K562 (cell line): Measurements from ENCODE around the gene C4orf51. TPM values are rescaled to one million over a fixed set of nuclear protein-coding genes. Genes with fewer than 3 reads are reported as not detected.

Source experiments
- ATAC-seq: fragments of 200-7000 bp; cut with Tn5 transposase; 3 replicates; pipeline ENCODE4 v1.9.1; 2020; ENCODE audit warnings: moderate library complexity
- BruUV-seq: library from RNA; stranded (reverse); fragments of 400-500 nt; replicated peaks from 2 replicates; lab custom pipeline; 2021; lab: Mats Ljungman, UMichigan
- CTCF ChIA-PET: fragments of 300-600 bp; formaldehyde crosslinking; extraction: SDS; loops from one replicate; lab custom pipeline; 2021; ENCODE audit warnings: low intra/inter-chr PET ratio; lab: Yijun Ruan, JAX
- POLR2A ChIA-PET: fragments of 300-600, 350-650 bp; sonication (Branson Sonifier 250); formaldehyde crosslinking; extraction: SDS; loops from one replicate; lab custom pipeline; 2021; ENCODE audit warnings: antibody characterized with exemption, inconsistent platforms; lab: Yijun Ruan, JAX
- DNase-seq, 4 experiments: peaks; one replicate each; pipeline versions ENCODE4 v3.0.0 to v3.0.0-alpha.2; 2011 to 2018; ENCODE audit warnings: low spot score in 3 of 4, mixed read lengths in 3 of 4; ENCODE audit errors: extremely low read depth in 1 of 4
- FAIRE-seq: peaks from 2 replicates; lab custom pipeline; 2011; peaks lifted over from hg19 to GRCh38; lab: Jason Lieb, UNC
- H2AFZ ChIP-seq: 2 replicates; pipeline ENCODE4 v1.6.0; 2011; ENCODE audit warnings: low read depth, low read length, control low read depth, inconsistent platforms
- H3K27ac ChIP-seq: fragments of 200-600 bp; 3 replicates; pipeline ENCODE4 v1.8.0; 2011; ENCODE audit warnings: low read depth, mild to moderate bottlenecking, control low read depth, inconsistent platforms, low read length, moderate library complexity, mixed read lengths; ENCODE audit errors: extremely low read depth
- H3K27me3 ChIP-seq, 2 experiments: fragments of 300-600 bp in 1 of 2; 2 replicates in 1 of 2; 3 replicates in 1 of 2; pipeline versions ENCODE4 v1.6.0 to v1.8.0; 2011; ENCODE audit warnings: inconsistent platforms in 2 of 2, low read length in 2 of 2, mild to moderate bottlenecking in 1 of 2, mixed read lengths in 1 of 2, moderate library complexity in 1 of 2; ENCODE audit not compliant: control insufficient read depth in 2 of 2, insufficient read depth in 2 of 2
- H3K36me3 ChIP-seq: fragments of 300-600 bp; 3 replicates; pipeline ENCODE4 v1.8.0; 2011; ENCODE audit warnings: mild to moderate bottlenecking, low read length, inconsistent platforms; ENCODE audit not compliant: control insufficient read depth, insufficient read depth
- H3K4me1 ChIP-seq, 2 experiments: fragments of 200-600 bp in 1 of 2; replicated peaks in 1 of 2; 2 replicates in 1 of 2; 3 replicates in 1 of 2; pipeline versions ENCODE4 v1.5.1 to v1.8.0; 2011; ENCODE audit warnings: inconsistent platforms in 2 of 2, low read length in 2 of 2, mild to moderate bottlenecking in 1 of 2, mixed read lengths in 1 of 2, moderate library complexity in 1 of 2; ENCODE audit not compliant: control insufficient read depth in 2 of 2, insufficient read depth in 2 of 2
- H3K4me2 ChIP-seq: 2 replicates; pipeline ENCODE4 v1.6.1; 2011; ENCODE audit warnings: low read length, control low read depth, inconsistent platforms, mixed read lengths; ENCODE audit not compliant: insufficient read depth
- H3K4me3 ChIP-seq: fragments of 200-600 bp; sonication (generic), shearing (Covaris generic); 2 replicates; pipeline ENCODE4 v1.5.1; 2016; ENCODE audit warnings: control low read depth, inconsistent platforms
- H3K79me2 ChIP-seq: fragments of 200-600 bp; 3 replicates; pipeline ENCODE4 v1.8.0; 2011; ENCODE audit warnings: low read length, inconsistent platforms; ENCODE audit not compliant: control insufficient read depth, insufficient read depth
- H3K9ac ChIP-seq, 2 experiments: 2 replicates each; pipeline versions ENCODE4 v1.6.0 to v1.6.1; 2011; ENCODE audit warnings: low read depth in 2 of 2, low read length in 2 of 2, control low read depth in 1 of 2, inconsistent platforms in 1 of 2, mild to moderate bottlenecking in 1 of 2, mixed read lengths in 1 of 2; ENCODE audit not compliant: insufficient read depth in 1 of 2
- H3K9me1 ChIP-seq: one replicate; pipeline ENCODE4 v1.6.0; 2011; ENCODE audit warnings: inconsistent platforms, mild to moderate bottlenecking, low read length, moderate library complexity; ENCODE audit not compliant: control insufficient read depth, insufficient read depth
- H3K9me3 ChIP-seq: replicated peaks from 2 replicates; pipeline ENCODE4 v1.5.1; 2011; ENCODE audit warnings: low read depth, low read length, inconsistent platforms; ENCODE audit not compliant: control insufficient read depth, insufficient read depth
- H4K20me1 ChIP-seq: replicated peaks from 2 replicates; pipeline ENCODE4 v1.6.1; 2011; ENCODE audit warnings: low read length, inconsistent platforms, mixed read lengths; ENCODE audit not compliant: control insufficient read depth, insufficient read depth
- ASH1L ChIP-seq: fragments of 450-650 bp; IDR thresholded peaks from 2 replicates; pipeline ENCODE4 v1.6.1; 2018; ENCODE audit warnings: borderline replicate concordance, mild to moderate bottlenecking, low read depth; ENCODE audit not compliant: partially characterized antibody
- C11orf30 ChIP-seq: fragments of 450-650 bp; IDR thresholded peaks from 2 replicates; pipeline ENCODE4 v1.6.1; 2016; ENCODE audit warnings: low read depth, mild to moderate bottlenecking
- NONO ChIP-seq, 2 experiments: fragments of 200-400 bp in 1 of 2; fragments of 450-650 bp in 1 of 2; formaldehyde crosslinking in 1 of 2; IDR thresholded peaks; 2 replicates each; pipeline ENCODE4 v1.6.1; 2017; ENCODE audit warnings: low read depth in 2 of 2, mild to moderate bottlenecking in 2 of 2, moderate library complexity in 2 of 2, low read length in 1 of 2
- RUNX1 ChIP-seq: sonication (generic); IDR thresholded peaks from 2 replicates; pipeline ENCODE4 v1.6.1; 2016; ENCODE audit warnings: antibody characterized with exemption, low read depth
- SIRT6 ChIP-seq: IDR thresholded peaks from one replicate; pipeline ENCODE4 v1.6.1; 2012; ENCODE audit warnings: low read depth, mild to moderate bottlenecking, control low read depth, inconsistent platforms, low read length, moderate library complexity
- ZBTB49 ChIP-seq: sonication (generic); formaldehyde crosslinking; IDR thresholded peaks from 2 replicates; pipeline ENCODE4 v1.8.0; 2022; ENCODE audit warnings: missing genetic modification reagents, mild to moderate bottlenecking, borderline replicate concordance
- WGBS: fragments of 100-300 bp; shearing (Covaris generic); methylation state at CpG from one replicate; pipeline ENCODE4 v1.1.6; 2016; ENCODE audit warnings: low coverage, mixed read lengths; ENCODE audit not compliant: insufficient coverage; ENCODE audit errors: missing lambda C conversion rate; 5-methylcytosine and 5-hydroxymethylcytosine counted together
- in situ Hi-C: fragments of 300-500 bp; cut with MboI; formaldehyde crosslinking; loops from 4 replicates; pipeline ENCODE4 v1.15.0; 2018; ENCODE audit warnings: inconsistent platforms, mixed read lengths
- intact Hi-C: fragments of 100-400 bp; cut with micrococcal nuclease; formaldehyde crosslinking; loops from 2 replicates; pipeline ENCODE4 v1.14.2; 2022
- polyA plus RNA-seq, 8 experiments: library from polyadenylated mRNA; depleted of rRNA in 4 of 8; stranded (reverse) in 5 of 8; unstranded in 3 of 8; fragments of >200 nt; fragmentation: Nextera tagmentation in 2 of 8; fragmentation: Illumina TruSeq in 1 of 8; extraction: Ambion mirVana in 2 of 8; extraction: Trizol in 1 of 8; gene quantifications; 2 replicates each; pipeline versions ENCODE4 v1.2.1 to v1.2.3, GENCODE V29; 2011 to 2014; ENCODE audit warnings: inconsistent platforms in 1 of 8, missing spikeins in 1 of 8
- total RNA-seq, 7 experiments: library from RNA; depleted of rRNA in 6 of 7; stranded (reverse); fragments of >200 nt in 6 of 7; fragmentation: Illumina TruSeq in 2 of 7; extraction: Trizol in 2 of 7; gene quantifications; 2 replicates each; pipeline versions ENCODE4 v1.2.1 to v1.2.3, GENCODE V29; 2011 to 2021; ENCODE audit warnings: low replicate concordance in 1 of 7
- TF ChIP-seq, protein P1 (sequence below): fragments of 250-450 bp; sonication (Bioruptor Pico); IDR thresholded peaks from 2 replicates; pipeline ENCODE4 v1.8.0; 2022; ENCODE audit warnings: moderate library complexity, mild to moderate bottlenecking, inconsistent platforms
- TF ChIP-seq, protein P2 (sequence below): fragments of 250-450 bp; sonication (Bioruptor Pico); IDR thresholded peaks from 2 replicates; pipeline ENCODE4 v1.5.0; 2020; ENCODE audit warnings: mild to moderate bottlenecking, borderline replicate concordance
- TF ChIP-seq, protein P3 (sequence below): fragments of 200-800 bp; sonication (Bioruptor generic); IDR thresholded peaks from 2 replicates; pipeline ENCODE4 v1.6.1; 2016; ENCODE audit warnings: missing genetic modification characterization, missing compliant biosample characterization

Gene C4orf51
- total and polyA plus RNA-seq, 9 of the 15 experiments (the other 6 are each of a cell fraction or from before 2014, with no cell fraction given), result not detected

DNA sequence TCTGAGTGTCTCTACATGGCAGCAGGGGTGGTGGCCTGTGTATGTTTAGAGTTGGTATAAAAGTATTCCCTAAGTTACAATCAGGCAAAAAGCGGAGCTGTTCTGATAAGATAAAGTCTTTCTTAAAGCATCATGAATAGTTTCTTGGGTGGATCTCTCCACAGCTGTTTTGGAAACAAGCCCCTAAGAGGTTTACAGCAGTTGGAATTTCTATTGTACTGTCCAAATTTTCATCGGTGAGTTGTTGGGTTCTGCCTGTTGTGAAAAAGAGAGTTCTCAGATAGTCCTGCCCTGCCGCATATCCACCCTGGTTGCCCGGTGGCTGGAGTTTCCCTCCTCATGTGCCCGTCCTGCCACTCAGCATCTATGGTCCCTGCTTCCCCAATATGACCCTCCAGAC is 50.1 kb downstream of the C4orf51 start (continued):
- TF ChIP-seq ZBTB49 (CRISPR knock-in tag), result no peak
- TF ChIP-seq ASH1L, result no peak
- TF ChIP-seq, protein P1, sequence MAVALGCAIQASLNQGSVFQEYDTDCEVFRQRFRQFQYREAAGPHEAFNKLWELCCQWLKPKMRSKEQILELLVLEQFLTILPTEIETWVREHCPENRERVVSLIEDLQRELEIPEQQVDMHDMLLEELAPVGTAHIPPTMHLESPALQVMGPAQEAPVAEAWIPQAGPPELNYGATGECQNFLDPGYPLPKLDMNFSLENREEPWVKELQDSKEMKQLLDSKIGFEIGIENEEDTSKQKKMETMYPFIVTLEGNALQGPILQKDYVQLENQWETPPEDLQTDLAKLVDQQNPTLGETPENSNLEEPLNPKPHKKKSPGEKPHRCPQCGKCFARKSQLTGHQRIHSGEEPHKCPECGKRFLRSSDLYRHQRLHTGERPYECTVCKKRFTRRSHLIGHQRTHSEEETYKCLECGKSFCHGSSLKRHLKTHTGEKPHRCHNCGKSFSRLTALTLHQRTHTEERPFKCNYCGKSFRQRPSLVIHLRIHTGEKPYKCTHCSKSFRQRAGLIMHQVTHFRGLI (CRISPR knock-in tag), result no peak

DNA sequence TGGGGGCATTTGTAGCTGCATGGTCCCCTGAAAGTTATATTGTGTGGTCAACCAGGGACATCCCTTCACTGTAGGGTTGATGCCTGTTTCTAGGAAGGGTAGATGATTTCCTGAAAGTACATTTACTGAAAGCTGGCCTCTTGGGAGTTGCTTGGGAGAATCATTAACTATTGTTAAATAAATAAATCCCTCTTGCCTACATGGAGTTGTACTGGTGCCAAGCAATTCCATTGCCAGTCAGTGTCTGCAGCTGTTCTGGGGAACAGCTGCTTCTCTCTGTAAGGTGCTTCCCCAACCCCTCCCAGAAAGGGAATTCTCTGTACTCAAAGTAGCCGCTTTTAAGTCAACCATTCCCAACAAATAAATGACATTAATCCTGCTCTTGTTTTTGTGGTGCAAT is 51.1 kb downstream of the C4orf51 start:
- H4K20me1 ChIP-seq, result no peaks in the 10 kb centered on the region
- FAIRE-seq (no peak), ATAC-seq (no peak), DNase-seq (no peak)
- intact Hi-C loops, result no loop called here
- no TSS peak for BruUV-seq
- no peaks in the 10 kb centered on the region for H3K9me3 ChIP-seq
- no peak overlapping the region for H3K4me2 ChIP-seq
- peaks cover 2 to 13% of the 10 kb centered on the region in 2 experiments; a peak in 3 of 5 replicates for H3K27me3 ChIP-seq
- no peaks in the 10 kb centered on the region for H3K36me3 ChIP-seq
- H3K4me3 ChIP-seq, result no peak overlapping the region
- no peaks in the 10 kb centered on the region for H3K9me1 ChIP-seq
- in situ Hi-C loops, result no loop called here
- H3K4me1 ChIP-seq, result peaks cover 4 to 7% of the 10 kb centered on the region in 2 experiments; a peak in 2 of 5 replicates
- H3K79me2 ChIP-seq, result no peaks in the 10 kb centered on the region
- 0% methylated on average over 1 of the region's 1 CpG for WGBS
- no peak overlapping the region for H3K27ac ChIP-seq
- ChIA-PET POLR2A (no interaction called here), CTCF (no interaction called here)
- H2AFZ ChIP-seq, result no peak overlapping the region
- H3K9ac ChIP-seq, result no peak overlapping the region
- TF ChIP-seq, protein P2, sequence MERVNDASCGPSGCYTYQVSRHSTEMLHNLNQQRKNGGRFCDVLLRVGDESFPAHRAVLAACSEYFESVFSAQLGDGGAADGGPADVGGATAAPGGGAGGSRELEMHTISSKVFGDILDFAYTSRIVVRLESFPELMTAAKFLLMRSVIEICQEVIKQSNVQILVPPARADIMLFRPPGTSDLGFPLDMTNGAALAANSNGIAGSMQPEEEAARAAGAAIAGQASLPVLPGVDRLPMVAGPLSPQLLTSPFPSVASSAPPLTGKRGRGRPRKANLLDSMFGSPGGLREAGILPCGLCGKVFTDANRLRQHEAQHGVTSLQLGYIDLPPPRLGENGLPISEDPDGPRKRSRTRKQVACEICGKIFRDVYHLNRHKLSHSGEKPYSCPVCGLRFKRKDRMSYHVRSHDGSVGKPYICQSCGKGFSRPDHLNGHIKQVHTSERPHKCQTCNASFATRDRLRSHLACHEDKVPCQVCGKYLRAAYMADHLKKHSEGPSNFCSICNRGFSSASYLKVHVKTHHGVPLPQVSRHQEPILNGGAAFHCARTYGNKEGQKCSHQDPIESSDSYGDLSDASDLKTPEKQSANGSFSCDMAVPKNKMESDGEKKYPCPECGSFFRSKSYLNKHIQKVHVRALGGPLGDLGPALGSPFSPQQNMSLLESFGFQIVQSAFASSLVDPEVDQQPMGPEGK (CRISPR knock-in tag), result no peak
- TF ChIP-seq RUNX1, result no peak
- TF ChIP-seq NONO (IDR thresholded peaks at IDR 0.05; ENCODE audit: low read depth in 2 of 2, low read length in 1 of 2), result no peak
- TF ChIP-seq, protein P3, sequence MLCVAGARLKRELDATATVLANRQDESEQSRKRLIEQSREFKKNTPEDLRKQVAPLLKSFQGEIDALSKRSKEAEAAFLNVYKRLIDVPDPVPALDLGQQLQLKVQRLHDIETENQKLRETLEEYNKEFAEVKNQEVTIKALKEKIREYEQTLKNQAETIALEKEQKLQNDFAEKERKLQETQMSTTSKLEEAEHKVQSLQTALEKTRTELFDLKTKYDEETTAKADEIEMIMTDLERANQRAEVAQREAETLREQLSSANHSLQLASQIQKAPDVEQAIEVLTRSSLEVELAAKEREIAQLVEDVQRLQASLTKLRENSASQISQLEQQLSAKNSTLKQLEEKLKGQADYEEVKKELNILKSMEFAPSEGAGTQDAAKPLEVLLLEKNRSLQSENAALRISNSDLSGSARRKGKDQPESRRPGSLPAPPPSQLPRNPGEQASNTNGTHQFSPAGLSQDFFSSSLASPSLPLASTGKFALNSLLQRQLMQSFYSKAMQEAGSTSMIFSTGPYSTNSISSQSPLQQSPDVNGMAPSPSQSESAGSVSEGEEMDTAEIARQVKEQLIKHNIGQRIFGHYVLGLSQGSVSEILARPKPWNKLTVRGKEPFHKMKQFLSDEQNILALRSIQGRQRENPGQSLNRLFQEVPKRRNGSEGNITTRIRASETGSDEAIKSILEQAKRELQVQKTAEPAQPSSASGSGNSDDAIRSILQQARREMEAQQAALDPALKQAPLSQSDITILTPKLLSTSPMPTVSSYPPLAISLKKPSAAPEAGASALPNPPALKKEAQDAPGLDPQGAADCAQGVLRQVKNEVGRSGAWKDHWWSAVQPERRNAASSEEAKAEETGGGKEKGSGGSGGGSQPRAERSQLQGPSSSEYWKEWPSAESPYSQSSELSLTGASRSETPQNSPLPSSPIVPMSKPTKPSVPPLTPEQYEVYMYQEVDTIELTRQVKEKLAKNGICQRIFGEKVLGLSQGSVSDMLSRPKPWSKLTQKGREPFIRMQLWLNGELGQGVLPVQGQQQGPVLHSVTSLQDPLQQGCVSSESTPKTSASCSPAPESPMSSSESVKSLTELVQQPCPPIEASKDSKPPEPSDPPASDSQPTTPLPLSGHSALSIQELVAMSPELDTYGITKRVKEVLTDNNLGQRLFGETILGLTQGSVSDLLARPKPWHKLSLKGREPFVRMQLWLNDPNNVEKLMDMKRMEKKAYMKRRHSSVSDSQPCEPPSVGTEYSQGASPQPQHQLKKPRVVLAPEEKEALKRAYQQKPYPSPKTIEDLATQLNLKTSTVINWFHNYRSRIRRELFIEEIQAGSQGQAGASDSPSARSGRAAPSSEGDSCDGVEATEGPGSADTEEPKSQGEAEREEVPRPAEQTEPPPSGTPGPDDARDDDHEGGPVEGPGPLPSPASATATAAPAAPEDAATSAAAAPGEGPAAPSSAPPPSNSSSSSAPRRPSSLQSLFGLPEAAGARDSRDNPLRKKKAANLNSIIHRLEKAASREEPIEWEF (CRISPR knock-in tag), result no peak
- TF ChIP-seq SIRT6, result no peak
- TF ChIP-seq C11orf30, result no peak
